HCT116 (cell line): ENCODE results near the gene MSRB3.

Experiments used
- CEBPB ChIP-seq: IDR thresholded peaks from 2 replicates; pipeline ENCODE4 v1.6.1; 2012; ENCODE audit warnings: low read depth
- EZH2phosphoT487 ChIP-seq: fragments of 200-600 bp; IDR thresholded peaks from 2 replicates; pipeline ENCODE4 v1.6.1; 2018; ENCODE audit warnings: antibody characterized with exemption, borderline replicate concordance
- YY1 ChIP-seq: IDR thresholded peaks from 2 replicates; pipeline ENCODE4 v1.6.1; 2011; ENCODE audit warnings: low read length, low read depth, moderate library complexity, mild to moderate bottlenecking; ENCODE audit not compliant: insufficient replicate concordance; ENCODE audit errors: extremely low read depth
- ZNF274 ChIP-seq: fragments of 200-500 bp; sonication (Bioruptor generic); IDR thresholded peaks from 2 replicates; pipeline ENCODE4 v1.6.1; 2014; ENCODE audit warnings: mild to moderate bottlenecking, low read depth, low read length, inconsistent platforms
- TF ChIP-seq, protein P1 (sequence below): IDR thresholded peaks from 2 replicates; pipeline ENCODE4 v1.6.1; 2012; ENCODE audit warnings: low read depth
- TF ChIP-seq, protein P2 (sequence below), 3 experiments: fragments of 200-600 bp in 1 of 3; sonication (generic) in 1 of 3; IDR thresholded peaks in 2 of 3; conservative IDR thresholded peaks in 1 of 3; 2 replicates each; pipeline ENCODE4 v1.5.1; 2012 to 2017; ENCODE audit warnings: low read depth in 2 of 3, low read length in 2 of 3, antibody characterized with exemption in 1 of 3, borderline replicate concordance in 1 of 3, control low read depth in 1 of 3, mild to moderate bottlenecking in 1 of 3, mixed read lengths in 1 of 3, mixed run types in 1 of 3, moderate library complexity in 1 of 3; ENCODE audit not compliant: insufficient read depth in 1 of 3
- TF ChIP-seq, protein P3 (sequence below): IDR thresholded peaks from 2 replicates; pipeline ENCODE4 v1.6.1; 2011; ENCODE audit warnings: mild to moderate bottlenecking, low read length, moderate library complexity; ENCODE audit not compliant: insufficient replicate concordance; ENCODE audit errors: extremely low read depth

DNA sequence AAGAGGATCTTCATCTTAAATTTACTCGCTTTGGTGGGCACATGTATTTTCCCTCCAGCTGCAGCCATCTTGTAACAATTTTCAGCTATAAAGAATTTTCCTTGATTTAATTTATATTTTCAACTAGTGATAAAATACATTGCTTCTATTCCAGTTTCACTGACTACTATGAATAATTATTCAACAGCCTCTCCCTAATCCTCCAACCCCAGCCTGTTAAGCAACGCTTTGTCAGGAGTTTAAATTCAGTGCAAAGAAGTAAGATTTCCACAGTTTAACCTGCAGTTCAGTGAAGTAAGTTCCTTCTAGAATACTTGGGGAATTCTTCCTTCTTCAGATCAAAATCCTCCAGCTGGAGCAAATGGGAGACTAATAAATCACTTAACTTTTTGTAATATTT, 180.2 kb downstream of the MSRB3 start:
- TF ChIP-seq, protein P1, sequence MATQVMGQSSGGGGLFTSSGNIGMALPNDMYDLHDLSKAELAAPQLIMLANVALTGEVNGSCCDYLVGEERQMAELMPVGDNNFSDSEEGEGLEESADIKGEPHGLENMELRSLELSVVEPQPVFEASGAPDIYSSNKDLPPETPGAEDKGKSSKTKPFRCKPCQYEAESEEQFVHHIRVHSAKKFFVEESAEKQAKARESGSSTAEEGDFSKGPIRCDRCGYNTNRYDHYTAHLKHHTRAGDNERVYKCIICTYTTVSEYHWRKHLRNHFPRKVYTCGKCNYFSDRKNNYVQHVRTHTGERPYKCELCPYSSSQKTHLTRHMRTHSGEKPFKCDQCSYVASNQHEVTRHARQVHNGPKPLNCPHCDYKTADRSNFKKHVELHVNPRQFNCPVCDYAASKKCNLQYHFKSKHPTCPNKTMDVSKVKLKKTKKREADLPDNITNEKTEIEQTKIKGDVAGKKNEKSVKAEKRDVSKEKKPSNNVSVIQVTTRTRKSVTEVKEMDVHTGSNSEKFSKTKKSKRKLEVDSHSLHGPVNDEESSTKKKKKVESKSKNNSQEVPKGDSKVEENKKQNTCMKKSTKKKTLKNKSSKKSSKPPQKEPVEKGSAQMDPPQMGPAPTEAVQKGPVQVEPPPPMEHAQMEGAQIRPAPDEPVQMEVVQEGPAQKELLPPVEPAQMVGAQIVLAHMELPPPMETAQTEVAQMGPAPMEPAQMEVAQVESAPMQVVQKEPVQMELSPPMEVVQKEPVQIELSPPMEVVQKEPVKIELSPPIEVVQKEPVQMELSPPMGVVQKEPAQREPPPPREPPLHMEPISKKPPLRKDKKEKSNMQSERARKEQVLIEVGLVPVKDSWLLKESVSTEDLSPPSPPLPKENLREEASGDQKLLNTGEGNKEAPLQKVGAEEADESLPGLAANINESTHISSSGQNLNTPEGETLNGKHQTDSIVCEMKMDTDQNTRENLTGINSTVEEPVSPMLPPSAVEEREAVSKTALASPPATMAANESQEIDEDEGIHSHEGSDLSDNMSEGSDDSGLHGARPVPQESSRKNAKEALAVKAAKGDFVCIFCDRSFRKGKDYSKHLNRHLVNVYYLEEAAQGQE: no peak
- TF ChIP-seq YY1: no peak
- TF ChIP-seq, protein P2, sequence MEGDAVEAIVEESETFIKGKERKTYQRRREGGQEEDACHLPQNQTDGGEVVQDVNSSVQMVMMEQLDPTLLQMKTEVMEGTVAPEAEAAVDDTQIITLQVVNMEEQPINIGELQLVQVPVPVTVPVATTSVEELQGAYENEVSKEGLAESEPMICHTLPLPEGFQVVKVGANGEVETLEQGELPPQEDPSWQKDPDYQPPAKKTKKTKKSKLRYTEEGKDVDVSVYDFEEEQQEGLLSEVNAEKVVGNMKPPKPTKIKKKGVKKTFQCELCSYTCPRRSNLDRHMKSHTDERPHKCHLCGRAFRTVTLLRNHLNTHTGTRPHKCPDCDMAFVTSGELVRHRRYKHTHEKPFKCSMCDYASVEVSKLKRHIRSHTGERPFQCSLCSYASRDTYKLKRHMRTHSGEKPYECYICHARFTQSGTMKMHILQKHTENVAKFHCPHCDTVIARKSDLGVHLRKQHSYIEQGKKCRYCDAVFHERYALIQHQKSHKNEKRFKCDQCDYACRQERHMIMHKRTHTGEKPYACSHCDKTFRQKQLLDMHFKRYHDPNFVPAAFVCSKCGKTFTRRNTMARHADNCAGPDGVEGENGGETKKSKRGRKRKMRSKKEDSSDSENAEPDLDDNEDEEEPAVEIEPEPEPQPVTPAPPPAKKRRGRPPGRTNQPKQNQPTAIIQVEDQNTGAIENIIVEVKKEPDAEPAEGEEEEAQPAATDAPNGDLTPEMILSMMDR (IDR thresholded peaks at IDR 0.05 in 2 of 3, conservative IDR thresholded peaks at IDR 0.05 in 1 of 3; ENCODE audit: borderline replicate concordance in 1 of 3, insufficient read depth in 1 of 3, low read depth in 2 of 3, low read length in 2 of 3): no peak
- TF ChIP-seq, protein P3, sequence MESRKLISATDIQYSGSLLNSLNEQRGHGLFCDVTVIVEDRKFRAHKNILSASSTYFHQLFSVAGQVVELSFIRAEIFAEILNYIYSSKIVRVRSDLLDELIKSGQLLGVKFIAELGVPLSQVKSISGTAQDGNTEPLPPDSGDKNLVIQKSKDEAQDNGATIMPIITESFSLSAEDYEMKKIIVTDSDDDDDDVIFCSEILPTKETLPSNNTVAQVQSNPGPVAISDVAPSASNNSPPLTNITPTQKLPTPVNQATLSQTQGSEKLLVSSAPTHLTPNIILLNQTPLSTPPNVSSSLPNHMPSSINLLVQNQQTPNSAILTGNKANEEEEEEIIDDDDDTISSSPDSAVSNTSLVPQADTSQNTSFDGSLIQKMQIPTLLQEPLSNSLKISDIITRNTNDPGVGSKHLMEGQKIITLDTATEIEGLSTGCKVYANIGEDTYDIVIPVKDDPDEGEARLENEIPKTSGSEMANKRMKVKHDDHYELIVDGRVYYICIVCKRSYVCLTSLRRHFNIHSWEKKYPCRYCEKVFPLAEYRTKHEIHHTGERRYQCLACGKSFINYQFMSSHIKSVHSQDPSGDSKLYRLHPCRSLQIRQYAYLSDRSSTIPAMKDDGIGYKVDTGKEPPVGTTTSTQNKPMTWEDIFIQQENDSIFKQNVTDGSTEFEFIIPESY: no peak
- TF ChIP-seq EZH2phosphoT487: no peak
- no peak for TF ChIP-seq CEBPB
- TF ChIP-seq ZNF274: no peak
